Right lobe of liver (tissue), 4 donors: Measurements from ENCODE around the gene FADS3.

ENCODE experiments used
- POLR2A ChIP-seq: fragments of 450-650 bp; IDR thresholded peaks from one replicate; pipeline ENCODE4 v1.6.1; 2017; ENCODE audit warnings: antibody characterized with exemption, mild to moderate bottlenecking
- TF ChIP-seq, protein P1 (sequence below), 4 donors: fragments of 200-600 bp in 3 of 4; fragments of 450-650 bp in 1 of 4; IDR thresholded peaks; one replicate each; pipeline versions ENCODE4 v1.5.1 to v1.8.0; 2016 to 2022; ENCODE audit warnings: antibody characterized with exemption in 4 of 4, mild to moderate bottlenecking in 2 of 4
- donor health status: DM: no; HTN: no; CAD: no.
- donor health status: DM: no; HTN: no; CAD: no.
- donor health status: DM: no; HTN: yes; CAD: no.

- TF ChIP-seq, protein P1, sequence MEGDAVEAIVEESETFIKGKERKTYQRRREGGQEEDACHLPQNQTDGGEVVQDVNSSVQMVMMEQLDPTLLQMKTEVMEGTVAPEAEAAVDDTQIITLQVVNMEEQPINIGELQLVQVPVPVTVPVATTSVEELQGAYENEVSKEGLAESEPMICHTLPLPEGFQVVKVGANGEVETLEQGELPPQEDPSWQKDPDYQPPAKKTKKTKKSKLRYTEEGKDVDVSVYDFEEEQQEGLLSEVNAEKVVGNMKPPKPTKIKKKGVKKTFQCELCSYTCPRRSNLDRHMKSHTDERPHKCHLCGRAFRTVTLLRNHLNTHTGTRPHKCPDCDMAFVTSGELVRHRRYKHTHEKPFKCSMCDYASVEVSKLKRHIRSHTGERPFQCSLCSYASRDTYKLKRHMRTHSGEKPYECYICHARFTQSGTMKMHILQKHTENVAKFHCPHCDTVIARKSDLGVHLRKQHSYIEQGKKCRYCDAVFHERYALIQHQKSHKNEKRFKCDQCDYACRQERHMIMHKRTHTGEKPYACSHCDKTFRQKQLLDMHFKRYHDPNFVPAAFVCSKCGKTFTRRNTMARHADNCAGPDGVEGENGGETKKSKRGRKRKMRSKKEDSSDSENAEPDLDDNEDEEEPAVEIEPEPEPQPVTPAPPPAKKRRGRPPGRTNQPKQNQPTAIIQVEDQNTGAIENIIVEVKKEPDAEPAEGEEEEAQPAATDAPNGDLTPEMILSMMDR (IDR thresholded peaks at IDR 0.05), result no peak
- TF ChIP-seq POLR2A, result no peak
Measured at GRCh38 chr11:61896665-61897386, 5.5 kb upstream of the FADS3 start.
